LoVo (cell line): Measurements from ENCODE around the gene ANKRD33B.
"Not testable (repeated sequence)": the region's sequence is repeated elsewhere in the genome, so short reads cannot be mapped to it uniquely, and the experiment has no call there.

Source experiments
- DNase-seq: peaks from one replicate; pipeline ENCODE4 v3.0.0-alpha.2; 2016; ENCODE audit warnings: low spot score

The ANKRD33B gene

GRCh38 chr5:10559151-10559550 lies 4.7 kb upstream of the ANKRD33B start:
- DNase-seq: no peak

GRCh38 chr5:10559871-10560270 lies 4.0 kb upstream of the ANKRD33B start:
- no peak for DNase-seq

- no peak for DNase-seq
These were observed 1.4 kb upstream of the ANKRD33B start for GRCh38 chr5:10562201-10563109.

- DNase-seq: peak; percentile 34
These were observed 543 bp upstream of the ANKRD33B start for GRCh38 chr5:10563110-10563944.

- DNase-seq: no peak
These were observed 1.2 kb downstream of the ANKRD33B start for GRCh38 chr5:10564838-10565784.

GRCh38 chr5:10565785-10566542 lies 2.1 kb downstream of the ANKRD33B start:
- no peak for DNase-seq

GRCh38 chr5:10566543-10567068 lies 2.7 kb downstream of the ANKRD33B start:
- DNase-seq: no peak

GRCh38 chr5:10567121-10567591 lies 3.3 kb downstream of the ANKRD33B start:
- DNase-seq: no peak

- DNase-seq: no peak
These were observed 4.0 kb downstream of the ANKRD33B start for GRCh38 chr5:10567781-10568321.

GRCh38 chr5:10570540-10570939 lies 6.7 kb downstream of the ANKRD33B start:
- not testable (repeated sequence) for DNase-seq

- no peak for DNase-seq
These were observed 8.6 kb downstream of the ANKRD33B start for GRCh38 chr5:10572451-10572850.

- no peak for DNase-seq
These were observed 9.7 kb downstream of the ANKRD33B start for GRCh38 chr5:10573487-10574145.

- DNase-seq: not testable (repeated sequence)
These were observed 11.0 kb downstream of the ANKRD33B start for GRCh38 chr5:10574879-10575278.

- no peak for DNase-seq
These were observed 12.4 kb downstream of the ANKRD33B start for GRCh38 chr5:10576121-10576789.

- DNase-seq: no peak
These were observed 12.9 kb downstream of the ANKRD33B start for GRCh38 chr5:10576790-10577189.

GRCh38 chr5:10577371-10578292 lies 13.8 kb downstream of the ANKRD33B start:
- DNase-seq: no peak

GRCh38 chr5:10578293-10578665 lies 14.4 kb downstream of the ANKRD33B start:
- no peak for DNase-seq

- no peak for DNase-seq
These were observed 15.0 kb downstream of the ANKRD33B start for GRCh38 chr5:10578869-10579268.
